HG03342 (cell line): ENCODE results near the gene ZSWIM7.

Experiments used
- ATAC-seq: cut with Tn5 transposase; IDR thresholded peaks from one replicate; pipeline ENCODE4 v1.9.1; 2021; ENCODE audit warnings: mild to moderate bottlenecking, moderate library complexity; ENCODE audit not compliant: unreplicated experiment

Gene ZSWIM7

GRCh38 chr17:15935891-15936290, 63.6 kb downstream of the ZSWIM7 start:
- no peak for ATAC-seq

GRCh38 chr17:15934866-15935265, 64.6 kb downstream of the ZSWIM7 start:
- no peak for ATAC-seq

- ATAC-seq = no peak
Observed at GRCh38 chr17:15931394-15931793, 68.1 kb downstream of the ZSWIM7 start.

DNA sequence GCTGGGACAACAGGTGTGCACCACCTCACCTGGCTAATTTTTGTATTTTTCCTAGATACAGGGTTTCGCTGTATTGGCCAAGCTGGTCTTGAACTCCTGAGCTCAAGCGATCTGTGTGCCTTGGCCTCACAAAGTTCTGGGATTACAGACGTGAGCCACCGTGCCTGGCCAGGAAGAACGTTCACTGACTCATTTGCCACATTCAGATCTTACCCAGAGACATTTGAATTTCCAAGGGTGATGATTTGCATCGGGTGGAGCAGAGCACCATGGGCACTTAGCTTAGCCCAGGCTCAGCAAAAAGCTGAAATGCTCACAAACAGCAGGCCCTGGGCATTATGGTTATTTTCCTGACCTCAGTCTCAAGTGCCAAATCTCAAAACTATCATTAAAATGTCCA, 69.1 kb downstream of the ZSWIM7 start:
- no peak for ATAC-seq

- ATAC-seq = no peak
Observed at GRCh38 chr17:15929941-15930340, 69.6 kb downstream of the ZSWIM7 start.

GRCh38 chr17:15928286-15928785, 71.2 kb downstream of the ZSWIM7 start:
- ATAC-seq = no peak
